Measurements from ENCODE around the gene TCEAL1. TPM values are rescaled to one million over a fixed set of nuclear protein-coding genes. Genes with fewer than 3 reads are reported as not detected.
"Not testable (repeated sequence)": the region's sequence is repeated elsewhere in the genome, so short reads cannot be mapped to it uniquely, and the experiment has no call there.

TCEAL1 gene
- total RNA-seq, 1 donor from 2014 or later: 27.7 TPM

DNA sequence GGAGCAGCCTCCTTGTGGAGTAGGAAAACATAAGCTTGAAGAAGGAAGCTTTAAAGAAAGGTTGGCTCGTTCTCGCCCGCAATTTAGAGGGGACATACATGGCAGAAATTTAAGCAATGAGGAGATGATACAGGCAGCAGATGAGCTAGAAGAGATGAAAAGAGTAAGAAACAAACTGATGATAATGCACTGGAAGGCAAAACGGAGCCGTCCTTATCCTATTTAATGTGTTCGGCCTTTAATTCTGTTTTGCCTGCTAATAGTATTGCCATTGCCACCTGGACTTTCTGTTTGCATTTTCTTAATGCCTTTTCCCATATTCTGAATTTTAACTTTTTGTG, 1.4 kb downstream of the TCEAL1 start:
- Histone ChIP-seq H3K9me3 (ENCODE audit: control insufficient read depth in 3 of 3, low read length in 3 of 3) (no peaks in the 10 kb centered on the region), H3K36me3 (ENCODE audit: control insufficient read depth in 3 of 3, insufficient read depth in 3 of 3, low read length in 3 of 3) (peaks cover 0 to 3% (median 2%) of the 10 kb centered on the region in 3 donors), H3K27me3 (ENCODE audit: control insufficient read depth in 3 of 3, insufficient read depth in 3 of 3, low read length in 3 of 3) (peaks cover 0 to 4% (median 0%) of the 10 kb centered on the region in 3 donors), H3K9ac (ENCODE audit: low read depth in 1 of 3, low read length in 3 of 3) (peak overlapping the region; percentile 81 to 86 (median 85)), H3K4me1 (ENCODE audit: control insufficient read depth in 3 of 3, insufficient read depth in 3 of 3, low read length in 3 of 3) (peaks cover 0 to 7% (median 5%) of the 10 kb centered on the region in 3 donors), H3K27ac (ENCODE audit: low read depth, low read length) (peak overlapping the region; percentile 91), H3K4me3 (ENCODE audit: low read length in 3 of 3) (peak overlapping the region; percentile 65 to 88 (median 78))

DNA sequence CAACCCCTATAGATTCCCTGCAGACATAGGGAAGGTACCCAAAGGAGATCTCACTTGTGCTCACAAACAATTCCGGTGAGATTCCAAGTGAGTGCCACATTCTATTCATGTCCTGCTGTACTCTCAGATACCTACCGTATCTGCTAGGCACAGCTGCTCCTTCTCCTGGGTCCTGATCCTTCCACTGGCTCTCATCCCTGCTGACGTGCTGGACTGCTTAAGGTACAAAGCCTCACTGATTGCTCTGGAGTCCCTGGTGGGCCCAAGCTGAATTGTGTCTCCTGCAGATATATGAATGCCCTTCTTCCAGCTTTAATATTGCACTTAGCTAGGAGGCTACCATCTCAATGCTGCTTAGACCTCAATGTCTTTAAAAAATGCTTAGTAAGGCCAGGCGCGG, 2.4 kb downstream of the TCEAL1 start:
- Histone ChIP-seq H3K4me3 (ENCODE audit: low read length in 3 of 3) (no peak overlapping the region), H3K9me3 (ENCODE audit: control insufficient read depth in 3 of 3, low read length in 3 of 3) (no peaks in the 10 kb centered on the region), H3K27me3 (ENCODE audit: control insufficient read depth in 3 of 3, insufficient read depth in 3 of 3, low read length in 3 of 3) (peaks cover 0 to 4% (median 0%) of the 10 kb centered on the region in 3 donors), H3K9ac (ENCODE audit: low read depth in 1 of 3, low read length in 3 of 3) (no peak overlapping the region), H3K27ac (ENCODE audit: low read depth, low read length) (no peak overlapping the region), H3K4me1 (ENCODE audit: control insufficient read depth in 3 of 3, insufficient read depth in 3 of 3, low read length in 3 of 3) (peaks cover 0 to 7% (median 5%) of the 10 kb centered on the region in 3 donors), H3K36me3 (ENCODE audit: control insufficient read depth in 3 of 3, insufficient read depth in 3 of 3, low read length in 3 of 3) (peaks cover 0 to 3% (median 2%) of the 10 kb centered on the region in 3 donors)

DNA sequence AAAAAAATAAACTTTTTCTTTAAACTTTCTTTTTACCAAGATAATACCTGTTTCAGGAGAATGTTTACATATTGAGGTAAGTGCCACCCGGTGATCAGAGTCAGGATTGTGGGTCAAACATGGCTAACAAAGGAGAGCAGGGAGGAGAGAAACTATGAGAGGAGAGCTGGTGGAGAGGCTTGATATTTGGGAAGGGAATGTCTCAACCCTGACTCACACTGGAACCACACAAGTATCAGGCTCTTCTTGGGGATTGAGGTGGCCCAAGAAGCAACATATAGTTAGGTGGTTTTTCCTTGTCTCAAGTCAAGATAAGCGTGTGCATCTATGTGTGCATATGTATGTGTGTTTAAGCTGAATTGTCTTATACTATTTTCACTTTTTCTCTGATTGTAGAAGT, 6.7 kb downstream of the TCEAL1 start:
- H3K9me3 ChIP-seq (ENCODE audit: control insufficient read depth in 3 of 3, low read length in 3 of 3): no peaks in the 10 kb centered on the region
- no peak overlapping the region for H3K9ac ChIP-seq (ENCODE audit: low read depth in 1 of 3, low read length in 3 of 3)
- H3K4me3 ChIP-seq (ENCODE audit: low read length in 3 of 3): no peak overlapping the region
- peaks cover 0 to 3% (median 2%) of the 10 kb centered on the region in 3 donors for H3K36me3 ChIP-seq (ENCODE audit: control insufficient read depth in 3 of 3, insufficient read depth in 3 of 3, low read length in 3 of 3)
- H3K4me1 ChIP-seq (ENCODE audit: control insufficient read depth in 3 of 3, insufficient read depth in 3 of 3, low read length in 3 of 3): peaks cover 0 to under 1% (median 0%) of the 10 kb centered on the region in 3 donors
- H3K27ac ChIP-seq (ENCODE audit: low read depth, low read length): no peak overlapping the region
- H3K27me3 ChIP-seq (ENCODE audit: control insufficient read depth in 3 of 3, insufficient read depth in 3 of 3, low read length in 3 of 3): peaks cover 0 to 4% (median 0%) of the 10 kb centered on the region in 3 donors

DNA sequence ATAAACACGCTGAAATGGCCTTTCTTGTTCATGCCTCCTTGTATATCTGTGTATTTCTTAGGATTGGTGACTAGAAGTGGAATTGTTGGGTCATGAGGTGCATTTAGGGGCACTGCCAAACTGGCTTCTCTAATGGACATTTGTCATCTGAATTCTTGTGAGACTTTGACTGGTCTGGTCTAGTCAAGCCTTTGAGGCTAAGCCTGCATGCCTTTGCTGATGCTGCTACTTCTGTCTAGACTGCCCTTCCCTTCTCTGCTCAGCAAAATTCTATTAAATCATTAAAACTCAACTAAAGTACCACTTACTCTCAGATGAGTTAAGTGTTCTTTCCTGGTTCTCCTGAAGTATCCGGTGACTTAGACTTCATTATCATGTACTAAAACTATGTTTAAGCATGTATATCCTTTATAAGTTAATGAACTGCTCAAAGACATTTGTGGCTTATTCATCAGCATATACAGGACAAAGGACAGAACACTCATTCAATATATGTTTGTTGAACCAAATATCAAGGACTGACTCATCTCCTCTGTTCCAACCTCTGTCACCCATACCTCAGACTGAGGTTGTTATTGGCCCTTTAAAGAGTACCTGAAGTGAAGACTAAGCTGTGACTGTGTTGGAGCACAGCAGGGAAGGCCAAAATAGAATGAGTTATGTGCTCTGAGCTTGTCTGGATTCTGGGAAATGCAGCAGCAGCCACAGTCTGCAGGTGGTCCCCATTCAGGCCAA, 9.0 kb downstream of the TCEAL1 start:
- H3K27ac ChIP-seq (ENCODE audit: low read depth, low read length): no peak overlapping the region
- no peaks in the 10 kb centered on the region for H3K9me3 ChIP-seq (ENCODE audit: control insufficient read depth in 3 of 3, low read length in 3 of 3)
- no peaks in the 10 kb centered on the region for H3K27me3 ChIP-seq (ENCODE audit: control insufficient read depth in 3 of 3, insufficient read depth in 3 of 3, low read length in 3 of 3)
- H3K4me1 ChIP-seq (ENCODE audit: control insufficient read depth in 3 of 3, insufficient read depth in 3 of 3, low read length in 3 of 3): no peaks in the 10 kb centered on the region
- no peak overlapping the region for H3K4me3 ChIP-seq (ENCODE audit: low read length in 3 of 3)
- H3K9ac ChIP-seq (ENCODE audit: low read depth in 1 of 3, low read length in 3 of 3): no peak overlapping the region
- H3K36me3 ChIP-seq (ENCODE audit: control insufficient read depth in 3 of 3, insufficient read depth in 3 of 3, low read length in 3 of 3): no peaks in the 10 kb centered on the region

DNA sequence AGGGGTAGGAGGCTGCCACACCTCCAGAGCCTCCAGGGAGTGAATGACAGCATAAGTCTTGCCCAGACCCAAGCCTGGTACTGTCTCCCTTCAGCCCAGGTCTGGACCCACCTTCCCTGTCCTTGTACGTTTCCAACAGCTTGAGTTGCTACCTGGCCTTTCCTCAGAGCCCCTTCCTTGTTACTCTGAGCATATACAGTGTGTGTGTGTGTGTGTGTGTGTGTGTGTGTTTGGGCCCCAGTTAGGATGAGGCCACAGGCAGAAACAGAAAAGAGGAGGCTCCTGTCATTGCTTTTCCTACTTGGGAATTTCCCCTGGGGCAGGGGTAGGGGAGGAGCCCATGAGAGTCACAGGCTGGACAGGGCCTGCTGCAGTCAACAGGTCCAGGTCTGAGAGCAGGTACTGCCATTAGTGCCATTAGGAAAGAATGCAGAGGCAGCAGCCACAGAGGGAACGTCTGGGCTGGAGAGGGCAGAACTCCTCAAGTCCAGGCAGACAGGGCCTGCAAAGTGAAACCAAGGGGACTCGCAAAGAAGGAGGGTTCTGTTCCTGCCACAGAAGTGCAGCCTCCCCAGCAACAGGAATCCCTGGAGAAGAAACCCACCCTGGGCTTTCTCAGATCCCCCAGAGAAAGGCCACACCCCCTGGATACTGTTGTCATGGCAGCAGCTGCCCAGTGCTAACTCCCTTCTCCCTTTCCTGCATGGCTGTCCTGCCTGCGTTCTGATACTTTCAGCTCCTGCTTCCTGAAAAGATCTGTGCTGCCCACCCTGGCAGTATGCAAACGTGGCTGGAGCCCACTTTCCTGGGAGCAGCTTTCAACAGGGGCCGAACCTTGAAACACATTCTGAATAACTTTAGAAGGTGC, 9.9 kb downstream of the TCEAL1 start:
- not testable (repeated sequence) for H3K9me3 ChIP-seq (ENCODE audit: control insufficient read depth in 3 of 3, low read length in 3 of 3); H3K27me3 ChIP-seq (ENCODE audit: control insufficient read depth in 3 of 3, insufficient read depth in 3 of 3, low read length in 3 of 3); H3K27ac ChIP-seq (ENCODE audit: low read depth, low read length); H3K36me3 ChIP-seq (ENCODE audit: control insufficient read depth in 3 of 3, insufficient read depth in 3 of 3, low read length in 3 of 3); H3K4me3 ChIP-seq (ENCODE audit: low read length in 3 of 3); H3K9ac ChIP-seq (ENCODE audit: low read depth in 1 of 3, low read length in 3 of 3); H3K4me1 ChIP-seq (ENCODE audit: control insufficient read depth in 3 of 3, insufficient read depth in 3 of 3, low read length in 3 of 3)

DNA sequence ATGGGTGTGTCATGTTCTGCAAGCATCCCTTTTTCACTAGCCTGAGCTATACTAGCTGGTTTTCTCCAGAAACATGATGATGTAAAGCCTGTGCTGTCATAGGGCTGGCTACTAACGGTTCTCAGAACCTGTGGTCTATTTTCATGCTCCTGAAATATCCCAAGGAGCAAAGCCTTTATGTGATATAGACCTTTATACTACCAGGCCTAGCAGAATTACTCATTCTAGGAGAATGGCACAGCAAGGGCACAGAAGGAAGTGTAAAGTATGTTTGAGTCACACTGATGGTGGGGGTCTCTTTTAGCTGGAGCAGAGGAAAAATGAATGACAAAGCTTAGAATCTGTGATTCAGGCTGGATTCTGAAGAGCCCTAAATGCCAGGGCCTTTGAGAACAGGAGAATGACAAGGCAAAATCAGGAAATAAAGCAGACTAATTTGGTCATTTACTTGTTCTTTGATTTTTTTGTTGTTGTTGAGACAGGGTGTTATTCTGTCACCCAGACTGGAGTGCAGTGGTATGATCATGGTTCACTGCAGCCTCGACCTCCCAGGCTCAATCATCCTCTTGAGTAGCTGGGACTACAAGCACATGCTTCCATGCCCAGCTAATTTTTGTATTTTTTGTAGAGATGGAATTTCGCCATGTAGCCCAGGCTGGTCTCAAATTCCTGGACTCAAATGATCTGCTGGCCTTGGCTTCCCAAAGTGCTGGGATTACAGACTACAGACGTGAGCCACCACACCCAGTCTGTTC, 11.8 kb downstream of the TCEAL1 start:
- no peaks in the 10 kb centered on the region for H3K4me1 ChIP-seq (ENCODE audit: control insufficient read depth in 3 of 3, insufficient read depth in 3 of 3, low read length in 3 of 3)
- H3K36me3 ChIP-seq (ENCODE audit: control insufficient read depth in 3 of 3, insufficient read depth in 3 of 3, low read length in 3 of 3): no peaks in the 10 kb centered on the region
- H3K4me3 ChIP-seq (ENCODE audit: low read length in 3 of 3): no peak overlapping the region
- no peaks in the 10 kb centered on the region for H3K9me3 ChIP-seq (ENCODE audit: control insufficient read depth in 3 of 3, low read length in 3 of 3)
- no peak overlapping the region for H3K9ac ChIP-seq (ENCODE audit: low read depth in 1 of 3, low read length in 3 of 3)
- H3K27ac ChIP-seq (ENCODE audit: low read depth, low read length): no peak overlapping the region
- H3K27me3 ChIP-seq (ENCODE audit: control insufficient read depth in 3 of 3, insufficient read depth in 3 of 3, low read length in 3 of 3): no peaks in the 10 kb centered on the region

DNA sequence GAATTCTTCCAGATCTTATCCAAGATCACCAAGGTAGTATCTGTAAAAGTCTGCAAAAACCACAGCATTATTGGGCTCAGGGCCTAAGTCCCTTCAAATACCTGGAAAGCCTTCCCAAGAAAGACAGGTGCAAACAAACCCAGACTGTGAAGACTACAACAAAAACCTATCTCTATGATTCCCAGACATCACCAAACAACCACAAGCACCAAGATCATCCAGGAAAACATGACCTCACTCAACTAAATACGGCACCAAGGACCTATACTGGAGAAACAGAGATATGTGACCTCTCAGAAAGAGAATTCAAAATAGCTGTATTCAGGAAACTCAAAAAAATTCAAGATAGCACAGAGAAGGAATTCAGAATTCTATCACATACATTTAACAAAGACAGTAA, 15.3 kb downstream of the TCEAL1 start:
- Histone ChIP-seq H3K4me1 (ENCODE audit: control insufficient read depth in 3 of 3, insufficient read depth in 3 of 3, low read length in 3 of 3) (no peaks in the 10 kb centered on the region), H3K4me3 (ENCODE audit: low read length in 3 of 3) (no peak overlapping the region), H3K36me3 (ENCODE audit: control insufficient read depth in 3 of 3, insufficient read depth in 3 of 3, low read length in 3 of 3) (no peaks in the 10 kb centered on the region), H3K27ac (ENCODE audit: low read depth, low read length) (no peak overlapping the region), H3K27me3 (ENCODE audit: control insufficient read depth in 3 of 3, insufficient read depth in 3 of 3, low read length in 3 of 3) (no peaks in the 10 kb centered on the region), H3K9me3 (ENCODE audit: control insufficient read depth in 3 of 3, low read length in 3 of 3) (no peaks in the 10 kb centered on the region), H3K9ac (ENCODE audit: low read depth in 1 of 3, low read length in 3 of 3) (no peak overlapping the region)

DNA sequence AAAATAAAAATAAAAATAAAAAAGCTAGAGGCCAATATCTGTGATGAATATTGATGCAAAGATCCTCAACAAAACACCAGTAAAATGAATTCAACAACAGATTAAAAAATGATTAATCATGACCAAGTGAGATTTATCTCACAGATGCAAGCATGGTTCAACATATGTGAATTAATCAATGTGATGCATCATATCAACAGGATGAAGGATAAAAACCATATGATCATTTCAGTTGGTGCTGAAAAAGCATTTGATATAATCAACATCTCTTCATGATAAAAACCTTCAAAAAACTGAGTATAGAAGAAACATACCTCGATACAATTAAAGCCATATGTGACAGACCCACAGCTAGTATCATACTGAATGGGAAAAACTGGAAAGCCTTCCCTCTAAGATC, 18.9 kb downstream of the TCEAL1 start:
- Histone ChIP-seq H3K4me1 (ENCODE audit: control insufficient read depth in 3 of 3, insufficient read depth in 3 of 3, low read length in 3 of 3) (no peaks in the 10 kb centered on the region), H3K27me3 (ENCODE audit: control insufficient read depth in 3 of 3, insufficient read depth in 3 of 3, low read length in 3 of 3) (no peaks in the 10 kb centered on the region), H3K36me3 (ENCODE audit: control insufficient read depth in 3 of 3, insufficient read depth in 3 of 3, low read length in 3 of 3) (no peaks in the 10 kb centered on the region), H3K9me3 (ENCODE audit: control insufficient read depth in 3 of 3, low read length in 3 of 3) (no peaks in the 10 kb centered on the region), H3K9ac (ENCODE audit: low read depth in 1 of 3, low read length in 3 of 3) (no peak overlapping the region), H3K4me3 (ENCODE audit: low read length in 3 of 3) (no peak overlapping the region), H3K27ac (ENCODE audit: low read depth, low read length) (no peak overlapping the region)

DNA sequence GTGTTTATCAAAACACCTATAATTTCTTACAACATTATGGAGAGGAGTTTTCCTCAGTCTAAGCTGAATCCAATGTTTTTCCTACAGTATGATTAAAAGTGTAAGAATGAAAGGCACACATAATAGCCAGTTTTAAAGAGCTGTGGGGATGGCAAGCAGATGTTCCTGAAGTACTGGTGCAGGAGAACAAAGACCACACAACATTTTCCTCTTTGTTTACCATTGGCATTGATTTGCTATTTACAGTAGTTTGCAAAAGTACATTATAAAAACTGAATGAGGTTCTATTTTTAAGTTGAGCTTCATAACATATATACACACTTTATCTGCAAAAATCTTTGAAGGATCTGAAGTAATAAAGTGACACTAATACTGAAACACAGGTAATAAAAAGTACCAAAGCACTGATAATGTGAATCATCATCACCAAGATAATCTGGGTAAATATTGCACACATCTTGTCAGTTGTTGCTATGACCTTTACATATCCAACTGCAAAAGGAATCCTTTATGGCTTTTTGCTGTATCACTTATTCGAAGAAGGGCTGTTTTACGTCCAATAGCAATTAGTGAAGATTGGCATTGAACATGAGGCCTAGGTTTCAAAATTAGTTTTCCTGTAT, 22.5 kb downstream of the TCEAL1 start:
- Histone ChIP-seq H3K27ac (ENCODE audit: low read depth, low read length) (no peak overlapping the region), H3K9ac (ENCODE audit: low read depth in 1 of 3, low read length in 3 of 3) (no peak overlapping the region), H3K36me3 (ENCODE audit: control insufficient read depth in 3 of 3, insufficient read depth in 3 of 3, low read length in 3 of 3) (no peaks in the 10 kb centered on the region), H3K9me3 (ENCODE audit: control insufficient read depth in 3 of 3, low read length in 3 of 3) (no peaks in the 10 kb centered on the region), H3K27me3 (ENCODE audit: control insufficient read depth in 3 of 3, insufficient read depth in 3 of 3, low read length in 3 of 3) (no peaks in the 10 kb centered on the region), H3K4me1 (ENCODE audit: control insufficient read depth in 3 of 3, insufficient read depth in 3 of 3, low read length in 3 of 3) (no peaks in the 10 kb centered on the region), H3K4me3 (ENCODE audit: low read length in 3 of 3) (no peak overlapping the region)

Data from skeletal muscle tissue (tissue), 4 donors.